IPS DF 19.7 (cell line): Measurements from ENCODE around the gene TK2.

ENCODE experiments used
- DNase-seq: peaks from one replicate; pipeline ENCODE4 v3.0.0-alpha.2; 2013; ENCODE audit warnings: low read depth, low spot score

The TK2 gene

DNA sequence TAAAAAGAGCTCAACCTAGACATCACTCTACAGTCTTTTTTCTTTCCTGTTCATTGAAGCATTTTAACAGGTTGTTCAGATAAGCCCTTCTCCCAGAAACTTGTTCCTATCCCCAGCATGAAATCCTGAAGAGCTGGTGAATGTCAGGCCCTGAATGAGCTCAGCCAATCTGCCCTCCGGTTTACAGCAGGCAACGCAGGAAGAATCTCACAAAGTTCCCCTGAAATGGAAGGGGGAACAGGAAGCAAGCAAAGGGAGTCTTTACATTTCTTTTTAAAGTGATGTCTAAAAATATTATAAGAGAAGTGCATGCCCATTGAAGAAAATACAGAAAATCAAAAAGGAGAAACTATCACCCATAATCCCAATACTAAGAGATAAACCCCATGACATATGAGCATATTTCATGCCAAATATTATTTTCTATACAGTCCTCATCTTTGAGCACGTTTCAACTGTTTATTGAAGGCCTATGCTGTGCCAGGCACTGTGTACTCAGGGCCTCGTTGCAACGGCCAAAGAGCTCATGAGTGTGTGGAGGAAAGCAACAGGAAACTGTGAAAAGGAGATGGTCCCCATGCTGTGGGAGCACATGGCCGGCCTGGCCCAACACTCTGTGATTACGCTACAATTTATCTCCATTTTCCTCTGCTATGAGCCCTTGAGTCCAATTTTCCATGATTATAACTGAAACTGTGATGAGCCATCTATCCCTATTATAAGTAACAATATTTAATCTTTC is 5.7 kb downstream of the TK2 start:
- no peak for DNase-seq

DNA sequence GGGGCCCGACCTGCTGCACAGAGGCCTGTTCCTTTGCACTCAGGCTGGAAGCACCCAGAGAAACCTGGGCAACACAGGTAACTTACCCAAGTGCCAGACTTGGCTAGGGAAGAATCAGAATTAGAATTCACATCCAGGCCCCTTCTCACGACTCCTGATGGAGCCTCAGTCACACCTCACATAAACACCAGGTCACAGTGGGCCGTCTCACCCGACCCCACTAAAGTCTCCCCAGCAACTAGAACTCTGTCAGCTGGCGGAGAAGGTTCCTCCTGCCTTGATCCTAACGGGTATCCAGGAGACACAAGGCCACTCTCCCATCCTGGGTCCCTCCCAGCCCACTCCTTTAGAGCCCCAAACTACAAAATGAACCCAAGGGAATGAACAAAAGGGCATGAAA is 6.4 kb downstream of the TK2 start:
- no peak for DNase-seq

DNA sequence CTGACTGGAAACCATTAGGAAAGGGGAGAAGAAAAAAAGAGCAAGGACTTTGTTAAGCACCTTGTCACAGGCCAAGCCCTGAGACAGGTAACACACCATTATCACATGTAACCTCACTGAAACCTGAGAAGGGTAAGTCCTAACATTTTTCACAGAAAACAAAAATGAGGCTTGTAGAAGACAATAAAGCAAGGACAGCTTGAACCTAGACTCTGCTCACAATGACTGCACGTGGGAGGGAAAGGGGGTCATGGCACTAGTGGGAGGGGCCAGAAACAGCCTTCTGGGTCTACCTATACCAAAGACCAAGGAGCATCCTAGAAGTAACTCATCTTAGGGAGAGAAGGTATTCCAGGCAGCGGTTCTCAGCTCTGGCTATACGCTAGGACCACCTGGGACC is 7.5 kb downstream of the TK2 start:
- DNase-seq: no peak

DNA sequence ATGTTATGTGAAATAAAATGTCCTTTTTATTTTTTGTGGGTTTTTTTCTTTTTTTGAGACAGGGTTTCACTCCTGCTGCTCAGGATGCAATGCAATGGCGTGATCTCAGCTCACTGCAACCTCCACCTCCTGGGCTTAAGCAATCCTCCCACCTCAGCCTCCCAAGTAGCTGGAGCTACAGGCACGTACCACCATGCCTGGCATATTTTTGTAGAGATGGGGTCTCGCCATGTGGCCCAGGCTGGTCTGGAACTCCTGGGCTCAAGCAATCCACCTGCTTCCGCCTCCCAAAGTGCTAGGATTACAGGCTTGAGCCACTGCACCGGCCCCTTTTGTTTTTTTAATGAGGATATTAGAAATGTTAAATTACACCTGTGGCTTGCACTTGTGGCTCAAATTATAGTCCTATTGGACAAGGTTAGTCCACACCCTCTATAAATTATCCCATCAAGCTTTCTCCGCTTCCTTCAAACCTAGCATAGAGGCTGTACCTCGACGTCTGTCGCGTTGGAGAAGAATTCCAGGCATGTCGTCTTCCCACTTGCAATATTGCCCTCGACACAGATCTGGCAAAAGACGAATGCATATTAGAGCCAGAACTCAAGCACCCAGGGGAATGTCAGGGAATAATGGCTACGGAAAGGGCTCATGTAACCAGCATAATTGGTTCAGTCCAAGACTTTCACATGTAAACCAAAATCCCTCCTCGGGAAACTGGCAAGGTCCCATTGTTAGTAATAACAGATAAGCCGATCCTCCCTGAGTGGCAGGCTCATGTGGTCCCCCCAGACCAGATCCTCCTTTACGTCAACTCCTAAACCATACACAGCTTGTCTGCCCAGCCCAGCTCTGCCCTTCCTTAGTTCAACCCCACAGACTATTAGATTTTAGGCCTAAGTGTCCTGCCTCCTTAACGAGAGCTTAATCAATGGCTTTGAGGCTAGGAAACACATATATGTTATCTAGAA is 8.2 kb downstream of the TK2 start:
- DNase-seq: no peak

DNA sequence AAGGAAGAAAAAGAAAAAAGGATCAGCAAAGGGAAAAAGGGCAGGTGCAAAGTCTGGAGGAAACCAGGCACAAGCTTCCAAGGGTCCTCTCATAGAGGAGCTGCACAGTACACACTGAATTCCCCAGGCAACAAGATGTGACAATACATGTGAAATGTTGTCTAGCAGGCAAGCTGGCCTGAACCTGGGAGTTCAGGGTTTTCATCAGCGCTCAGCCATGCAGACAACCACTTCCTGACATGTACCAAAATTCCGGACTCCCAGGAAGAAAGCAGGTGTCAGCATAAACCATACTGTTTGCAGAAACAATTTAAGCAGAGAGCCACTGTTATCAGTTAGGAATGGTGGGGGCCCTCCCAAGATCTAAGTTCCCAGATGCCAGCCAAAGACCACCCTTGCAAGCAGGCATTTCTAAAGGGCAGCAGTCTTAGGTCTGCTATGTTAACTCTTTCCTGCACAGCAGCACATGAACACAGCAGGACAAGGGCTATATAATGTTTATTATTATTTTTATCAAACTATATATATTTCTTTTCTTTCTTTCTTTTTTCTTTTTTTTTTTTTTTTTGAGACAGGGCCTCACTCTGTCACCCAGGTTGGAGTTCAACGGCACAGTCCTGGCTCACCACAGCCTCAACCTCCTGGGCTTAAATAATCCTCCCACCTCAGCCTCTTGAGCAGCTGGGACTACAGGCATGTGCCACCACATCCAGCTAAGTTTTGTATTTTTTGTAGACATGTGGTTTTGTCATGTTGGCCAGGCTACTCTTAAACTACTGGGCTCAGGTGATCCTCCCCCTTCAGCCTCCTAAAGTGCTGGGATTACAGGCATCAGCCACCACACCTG is 10.1 kb downstream of the TK2 start:
- DNase-seq: no peak

DNA sequence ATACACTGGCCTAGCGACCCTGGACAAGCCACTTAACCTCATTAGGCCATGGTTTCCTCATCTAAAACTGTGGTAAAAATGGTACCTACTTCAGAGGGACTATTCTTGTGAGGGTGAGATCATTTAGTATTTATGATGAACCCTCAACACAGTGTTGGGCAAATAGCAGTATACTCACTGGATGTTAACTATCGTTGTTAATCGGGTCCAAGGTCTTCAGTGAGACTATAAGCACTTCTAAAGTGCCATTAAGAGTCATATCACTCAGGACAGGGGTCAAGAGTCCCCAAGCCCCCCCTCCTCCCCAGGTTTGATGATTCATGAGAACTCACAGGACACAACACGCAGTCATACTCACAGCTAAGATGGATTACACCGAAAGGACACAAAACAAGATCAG is 11.0 kb downstream of the TK2 start:
- no peak for DNase-seq

DNA sequence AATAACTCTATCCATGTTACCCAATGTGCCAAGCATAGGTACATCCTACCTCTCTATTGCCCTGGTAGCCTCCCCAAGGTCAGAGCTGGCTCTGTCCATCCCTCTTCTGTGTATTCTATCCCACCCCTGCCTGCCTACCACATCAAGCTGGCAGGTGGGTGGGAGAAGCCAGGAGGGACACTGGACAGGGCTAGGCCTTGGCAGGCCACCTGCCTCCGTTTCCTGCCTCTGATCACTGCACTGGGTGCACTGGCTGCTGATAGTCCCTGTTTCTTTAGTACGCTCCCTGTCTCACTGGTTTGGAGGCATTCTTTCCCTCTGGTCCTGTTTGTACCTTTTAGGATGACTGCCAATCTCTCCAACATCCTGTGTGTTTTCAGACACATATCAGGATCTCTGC is 12.7 kb downstream of the TK2 start:
- no peak for DNase-seq

DNA sequence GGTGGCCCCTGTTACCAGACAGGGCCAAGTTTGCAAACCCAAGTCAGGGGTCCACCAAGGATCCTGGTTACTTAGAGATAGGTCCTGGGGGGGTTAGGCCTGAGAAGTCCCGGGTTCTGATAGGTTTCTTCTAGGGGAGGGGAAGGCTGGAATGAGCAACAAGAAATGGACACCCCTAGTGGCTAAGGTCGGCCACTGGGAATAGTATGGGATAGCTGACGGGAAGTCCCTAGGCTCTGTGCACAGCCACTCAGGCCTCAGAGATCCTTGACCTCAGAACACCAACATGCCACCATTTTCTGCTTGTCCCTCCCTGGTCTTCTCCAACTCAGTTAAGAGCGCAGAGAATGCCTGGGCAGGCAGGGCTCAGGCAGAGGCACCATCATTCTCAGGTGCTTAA is 13.4 kb downstream of the TK2 start:
- DNase-seq: no peak

DNA sequence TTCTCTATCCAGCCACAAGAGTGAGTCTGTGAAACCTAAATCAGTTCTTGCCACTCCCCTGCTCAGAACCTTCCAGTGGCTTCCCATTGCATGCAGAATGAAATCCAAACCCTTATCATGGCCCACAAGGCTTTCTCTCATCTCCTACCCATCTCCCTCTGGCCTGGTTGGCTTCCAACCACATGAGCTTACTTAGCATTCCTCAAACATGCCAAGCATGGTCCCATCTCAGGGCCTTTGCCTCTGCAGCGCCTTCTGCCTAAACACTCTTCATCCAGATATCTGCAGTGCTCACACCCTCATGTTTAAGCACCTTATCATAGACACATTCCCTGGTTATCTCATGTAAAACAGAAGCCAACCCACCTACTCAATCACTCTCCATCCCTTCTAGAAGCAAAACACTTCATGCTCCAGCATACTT is 15.5 kb downstream of the TK2 start:
- no peak for DNase-seq

DNA sequence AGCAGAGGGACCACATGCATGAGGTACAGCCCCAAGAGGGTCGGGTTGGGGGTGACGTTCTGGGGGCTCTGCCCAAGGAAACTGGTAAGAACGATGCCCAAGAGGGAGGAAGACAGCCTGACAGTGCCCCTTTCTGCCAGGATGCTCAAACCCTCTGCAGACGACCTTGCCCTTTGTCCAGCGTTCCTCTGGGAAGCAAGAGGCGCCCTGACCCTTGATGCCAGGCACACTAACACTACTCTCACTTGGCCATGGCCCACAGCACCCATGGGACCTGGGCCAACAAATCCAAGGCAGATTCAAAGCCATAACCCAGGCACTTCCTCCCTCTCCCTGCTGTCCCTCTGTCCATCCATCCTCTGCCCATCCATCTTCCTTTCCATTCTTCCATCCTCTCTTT is 20.4 kb downstream of the TK2 start:
- no peak for DNase-seq

DNA sequence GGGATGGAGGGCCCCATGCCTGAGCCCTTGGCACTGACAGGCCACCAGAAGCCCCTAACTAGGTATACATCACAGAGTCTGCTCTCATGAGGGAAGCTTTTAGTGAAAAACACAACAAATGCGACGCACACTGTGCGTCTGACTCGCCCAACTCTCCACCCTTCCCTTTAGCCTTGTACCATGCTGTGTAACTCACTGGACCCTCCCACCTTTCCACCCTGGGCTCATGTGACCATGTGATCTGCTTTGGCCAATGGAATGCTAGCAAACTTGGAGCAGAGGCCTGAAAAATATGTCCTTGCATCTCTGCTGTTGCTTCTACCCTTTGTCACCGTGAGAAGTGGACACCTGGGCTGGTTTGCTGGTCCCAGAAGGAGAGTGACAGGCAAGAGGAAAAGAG is 21.6 kb downstream of the TK2 start:
- no peak for DNase-seq

DNA sequence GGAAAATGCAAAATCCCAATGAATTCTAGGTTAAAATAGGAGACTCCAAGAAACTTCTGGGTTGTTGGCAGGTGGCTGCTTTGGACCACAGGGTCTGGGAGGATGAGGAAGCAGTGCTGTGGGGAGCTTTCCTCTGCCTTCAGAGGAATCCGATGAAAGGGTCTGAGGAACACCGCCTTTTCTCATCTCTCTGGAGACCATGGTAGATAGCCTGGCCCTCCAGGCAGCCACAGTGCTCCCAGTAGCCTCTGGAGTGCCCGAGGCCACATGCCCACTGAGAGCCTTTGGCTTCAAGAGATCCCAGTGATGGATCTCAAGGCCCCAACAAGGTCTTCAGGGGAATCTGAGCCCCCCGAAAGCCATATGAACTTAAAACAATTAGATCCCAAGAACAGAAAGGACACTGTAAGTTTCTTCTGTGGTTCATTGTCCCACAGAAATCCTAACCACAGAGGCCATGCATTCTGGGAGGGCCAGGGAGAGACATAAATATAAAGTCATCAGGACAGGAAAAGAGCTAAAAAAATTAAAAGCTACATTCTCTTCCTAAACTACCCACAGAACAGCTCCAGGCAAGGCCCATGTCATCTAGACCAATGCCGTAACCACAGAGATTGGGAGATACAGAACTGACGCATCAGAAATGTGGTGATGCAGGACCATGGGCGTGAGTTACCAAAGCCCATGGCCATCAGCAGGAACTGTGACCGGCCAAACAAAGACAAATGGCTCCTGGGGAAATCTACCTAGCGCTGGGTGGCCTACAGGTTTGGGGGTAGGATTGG is 24.3 kb downstream of the TK2 start:
- DNase-seq: no peak

DNA sequence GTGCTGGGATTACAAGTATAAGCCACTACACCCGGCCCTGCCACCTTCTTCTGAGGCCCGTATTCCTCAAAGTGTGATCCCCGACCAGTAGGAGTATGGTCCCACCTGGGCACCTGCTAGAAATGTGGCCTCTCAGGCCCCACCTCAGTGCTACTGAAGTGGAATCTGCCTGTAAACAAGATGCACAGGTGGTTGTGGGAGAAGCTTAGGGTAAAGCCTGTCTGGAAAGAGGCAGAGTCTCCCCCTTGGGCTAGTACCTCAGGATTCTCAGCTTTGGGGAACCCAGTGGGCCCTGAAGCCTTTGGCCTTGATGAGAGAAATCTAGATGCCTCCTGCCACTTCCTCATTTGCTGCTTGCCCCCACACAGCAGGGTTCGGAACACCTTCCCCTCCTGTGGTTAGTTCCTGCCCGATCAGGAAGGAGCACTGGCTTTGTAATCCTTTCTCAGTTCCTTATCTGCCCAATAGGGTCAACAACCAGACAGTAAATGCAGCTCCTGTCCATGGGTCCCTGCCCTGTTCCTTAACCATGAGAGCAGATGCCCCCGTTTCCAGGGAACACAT is 25.2 kb downstream of the TK2 start:
- DNase-seq: no peak

DNA sequence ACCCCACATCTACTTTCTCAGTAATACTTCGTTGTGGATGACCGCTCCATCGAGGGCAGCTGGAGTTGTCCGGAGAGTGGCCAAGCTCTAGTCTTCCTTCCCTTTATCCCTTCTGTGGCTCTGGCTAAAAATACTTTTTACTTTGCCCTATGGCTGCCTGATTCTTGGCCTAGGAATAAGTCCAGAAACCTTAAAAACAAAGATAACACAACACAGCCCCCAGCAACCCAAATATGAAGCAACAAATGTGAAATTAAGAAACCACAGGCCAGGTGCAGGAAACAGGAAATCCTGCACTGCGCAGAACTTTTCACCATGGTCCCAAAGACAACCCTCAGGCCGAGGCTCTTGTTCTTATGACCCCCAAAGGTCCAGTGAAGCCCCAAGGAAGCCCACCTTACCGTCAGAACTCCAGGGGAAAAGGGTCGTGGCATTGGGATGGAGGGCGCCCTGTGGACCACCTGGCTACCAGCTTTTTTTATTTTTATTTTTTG is 26.0 kb downstream of the TK2 start:
- no peak for DNase-seq

DNA sequence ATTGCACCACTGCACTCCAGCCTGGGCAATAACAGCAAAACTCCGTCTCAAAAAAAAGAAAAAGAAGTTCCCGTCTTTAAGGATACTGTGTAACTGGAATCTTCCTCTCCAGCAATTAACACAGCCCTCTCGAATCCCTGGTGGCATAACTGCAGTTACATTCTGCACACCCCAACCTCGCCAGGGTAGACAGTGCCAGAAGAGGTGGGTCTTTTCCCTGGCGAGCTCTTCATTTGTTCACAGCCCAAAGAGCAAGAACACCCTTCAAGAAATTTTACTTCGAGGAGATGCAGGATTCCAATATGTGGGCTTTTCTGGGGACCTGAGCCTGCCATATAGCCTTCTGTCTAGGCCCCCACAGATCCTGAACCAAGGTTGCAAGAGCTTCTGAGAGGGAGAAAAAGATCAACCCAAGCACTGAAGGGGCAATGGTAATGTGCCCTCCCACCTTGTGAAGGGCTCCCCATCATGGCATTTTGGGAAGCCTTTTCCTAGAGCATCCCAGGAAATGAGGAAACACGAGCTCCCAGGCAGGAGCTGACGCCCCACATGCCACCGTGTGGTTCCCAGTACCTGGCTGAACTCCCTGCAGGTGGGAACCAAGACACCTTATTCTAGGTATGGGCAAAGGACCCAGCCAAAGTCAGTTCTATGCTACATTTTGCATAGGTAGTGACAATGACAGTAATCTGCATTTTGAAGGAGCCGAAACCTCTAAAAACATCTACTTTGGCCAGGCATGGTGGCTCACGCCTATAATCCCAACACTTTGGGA is 26.9 kb downstream of the TK2 start:
- no peak for DNase-seq

DNA sequence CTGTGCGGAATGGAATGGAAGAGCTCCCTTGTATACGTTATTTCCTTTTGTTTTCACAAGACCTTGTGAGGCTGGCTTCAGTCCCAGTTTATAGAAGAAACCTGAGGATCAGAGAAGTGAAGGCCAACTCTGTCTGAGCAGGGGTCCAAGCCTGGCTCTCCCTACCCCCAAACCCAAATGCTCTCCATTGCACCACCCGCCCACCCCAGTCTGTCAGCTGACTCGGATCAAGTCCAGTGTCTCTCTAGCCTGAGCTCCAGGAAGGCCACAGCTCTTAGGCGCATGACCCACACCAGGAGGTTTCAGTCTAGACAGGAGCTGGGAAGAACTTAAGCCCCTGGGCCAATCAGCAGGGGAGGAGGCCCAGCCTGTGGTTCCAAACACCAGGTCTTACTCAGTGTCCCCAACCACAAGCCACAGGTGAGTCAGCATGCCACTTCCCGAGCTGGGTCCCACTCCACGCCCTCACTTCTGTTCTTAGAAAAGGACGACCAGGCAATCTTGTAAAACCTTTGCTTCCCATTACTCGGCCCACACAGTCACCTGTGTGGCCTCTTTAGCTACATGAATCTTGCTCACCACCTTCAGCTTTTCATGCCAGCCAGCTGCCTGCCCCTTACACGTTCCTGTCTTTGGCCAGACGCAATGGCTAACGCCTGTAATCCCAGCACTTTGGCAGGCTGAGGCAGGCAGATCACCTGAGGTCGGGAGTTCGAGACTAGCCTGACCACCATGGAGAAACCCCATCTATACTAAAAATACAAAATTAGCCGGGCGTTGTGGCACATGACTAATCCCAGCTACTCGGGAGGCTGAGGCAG is 27.8 kb downstream of the TK2 start:
- DNase-seq: no peak

DNA sequence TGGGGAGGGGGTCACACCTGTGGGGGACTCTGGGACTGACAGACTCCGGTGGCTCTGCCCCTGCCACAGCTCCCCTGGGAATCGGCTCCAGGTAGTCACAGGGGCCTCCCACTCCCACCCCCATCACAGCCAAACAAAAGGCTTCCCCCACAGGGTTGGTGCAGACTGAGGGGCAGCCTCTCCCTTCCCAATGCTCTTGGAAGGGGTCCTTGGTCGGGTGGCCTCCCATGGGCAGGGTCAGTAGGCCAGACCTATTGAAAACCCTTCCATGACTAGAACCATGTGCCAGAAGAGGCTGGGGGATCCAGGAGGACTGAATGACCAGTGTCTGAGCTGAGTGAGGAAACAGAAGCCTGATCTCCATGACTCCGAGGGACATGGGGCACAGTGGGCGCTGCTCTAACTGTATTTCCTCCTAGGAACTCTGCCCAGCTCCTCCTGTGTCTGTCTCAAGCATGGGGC is 28.6 kb downstream of the TK2 start:
- DNase-seq: no peak

DNA sequence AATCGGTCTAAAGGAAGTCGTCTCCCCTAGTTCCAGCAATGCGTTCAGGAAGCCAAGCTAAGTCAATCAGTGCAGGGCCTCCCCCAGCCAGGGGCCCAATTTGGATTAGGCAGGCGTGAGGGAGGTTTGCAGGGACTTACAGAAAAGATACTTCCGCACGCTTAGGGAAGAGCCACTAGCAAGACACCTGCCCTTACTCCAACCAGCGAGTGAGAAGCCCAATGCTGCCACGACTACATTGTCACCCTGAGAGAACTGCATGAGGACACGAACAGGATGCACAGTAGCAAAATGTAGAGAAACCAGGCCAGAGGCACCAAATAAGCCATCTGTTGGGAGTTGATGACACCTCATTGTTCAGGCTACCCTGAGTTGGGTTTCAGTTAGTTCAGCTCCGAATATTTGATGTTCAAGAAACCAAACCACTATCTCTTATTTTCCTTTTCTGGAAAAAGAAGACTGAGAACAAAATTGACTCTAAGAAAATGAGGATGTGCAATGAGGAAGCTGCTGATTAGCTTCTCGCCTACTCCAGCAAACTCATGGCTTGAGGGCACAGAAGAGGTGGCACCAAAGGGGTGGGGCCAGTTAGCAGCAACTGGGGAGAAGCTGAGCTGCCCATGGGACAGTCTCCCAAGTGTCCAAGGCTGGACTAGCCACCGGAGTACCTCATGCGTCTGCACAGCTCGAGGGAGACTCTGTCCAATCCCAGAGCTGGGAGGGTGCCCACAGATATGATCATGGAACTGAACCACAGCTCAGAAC is 29.3 kb downstream of the TK2 start:
- DNase-seq: no peak
